GM19023 (cell line): Measurements from ENCODE around the gene TBC1D22A.

ENCODE experiments used
- ATAC-seq: cut with Tn5 transposase; IDR thresholded peaks from one replicate; pipeline ENCODE4 v1.9.1; 2021; ENCODE audit warnings: mild to moderate bottlenecking, moderate library complexity; ENCODE audit not compliant: unreplicated experiment

Gene TBC1D22A

DNA sequence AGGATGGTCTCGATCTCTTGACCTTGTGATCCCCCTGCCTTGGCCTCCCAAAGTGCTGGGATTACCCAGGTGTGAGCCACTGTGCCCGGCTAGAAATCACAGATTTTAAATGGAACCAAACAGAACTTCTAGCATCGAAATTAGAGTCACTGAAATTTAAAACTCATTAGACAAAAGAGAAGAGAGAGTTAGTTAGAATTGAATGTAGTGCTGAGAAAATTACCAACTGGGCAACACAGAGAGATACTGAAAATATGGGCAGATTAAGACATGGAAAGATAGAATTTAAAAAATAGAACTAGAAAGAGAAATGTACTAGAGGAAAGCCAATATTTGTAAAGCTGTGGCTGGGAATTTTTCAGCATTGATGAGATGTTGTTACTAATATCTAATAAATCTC, 217.9 kb downstream of the TBC1D22A start:
- ATAC-seq = no peak

DNA sequence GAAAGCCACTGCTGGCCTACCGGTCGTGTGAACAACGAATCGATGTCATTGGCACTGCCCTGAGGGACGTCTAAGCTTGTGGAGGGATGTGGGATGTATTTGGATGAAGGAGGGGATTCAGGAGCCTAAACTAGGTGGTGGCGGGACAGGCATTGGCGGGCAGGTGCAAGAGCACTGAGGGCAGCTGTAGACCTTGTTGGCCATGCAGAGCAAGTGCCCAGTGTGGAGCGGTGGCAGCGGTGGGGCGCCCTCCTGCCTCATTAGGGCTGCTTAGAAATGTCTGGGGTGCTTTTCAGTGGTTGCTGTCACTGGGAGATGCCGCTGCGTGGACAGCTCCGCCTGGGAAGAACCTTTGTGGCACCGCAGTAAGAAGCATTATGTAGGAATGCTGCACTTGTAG, 220.2 kb downstream of the TBC1D22A start:
- ATAC-seq = no peak

DNA sequence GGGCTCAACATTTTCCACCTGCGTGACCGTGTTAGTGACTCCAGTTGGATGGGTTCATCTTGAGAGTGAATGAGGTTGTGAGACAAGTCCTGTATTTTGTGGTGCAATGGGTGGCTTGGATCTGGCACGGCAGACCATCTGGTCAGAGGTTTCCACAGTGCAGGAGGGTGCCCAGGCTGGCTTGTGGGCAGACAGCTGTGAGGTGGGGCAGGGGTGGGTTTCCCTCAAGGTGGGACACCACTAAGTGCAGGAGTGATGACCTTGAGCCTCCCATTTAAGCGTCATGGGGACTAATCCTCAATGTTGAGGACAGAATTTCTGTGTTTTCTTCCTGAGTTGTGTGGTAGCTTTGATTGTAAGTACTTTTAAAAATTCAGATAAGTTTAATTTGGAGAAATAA, 220.6 kb downstream of the TBC1D22A start:
- ATAC-seq = no peak

DNA sequence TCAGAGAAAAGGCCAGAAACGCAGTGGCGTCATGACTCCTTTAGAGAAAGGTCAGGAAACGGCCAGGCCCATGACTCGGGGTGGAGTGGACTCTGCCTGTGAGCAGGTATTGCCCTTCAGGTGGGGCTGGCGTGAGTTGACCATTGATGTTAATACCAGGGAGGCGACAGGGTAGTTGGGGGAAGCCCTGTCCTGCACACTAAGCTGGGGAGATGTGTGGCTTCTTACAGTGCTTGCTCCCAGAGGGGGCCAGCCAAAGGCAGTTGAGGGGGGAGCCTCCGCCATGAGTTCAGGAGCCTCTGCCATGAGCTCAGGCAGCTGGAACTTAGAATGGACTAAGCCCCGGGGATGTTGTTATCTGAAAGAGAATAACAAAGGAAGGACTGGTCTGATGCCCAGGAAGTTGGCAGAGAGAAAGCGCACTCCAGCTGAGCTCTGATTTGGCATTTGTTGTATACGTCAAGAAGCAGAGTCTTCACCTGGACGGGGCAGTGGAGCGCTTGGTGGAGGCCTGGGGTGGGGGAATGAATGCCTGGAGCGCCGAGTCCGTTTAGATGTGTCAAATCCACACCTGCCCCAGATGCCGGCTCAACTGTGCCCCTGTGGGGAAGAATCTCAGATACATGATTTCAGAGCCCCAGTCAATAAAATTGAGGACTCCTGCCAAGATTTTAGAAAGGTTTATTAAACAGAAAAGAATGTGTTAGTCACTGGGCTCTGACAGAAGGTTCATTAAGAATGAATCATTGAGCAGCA, 222.5 kb downstream of the TBC1D22A start:
- no peak for ATAC-seq

DNA sequence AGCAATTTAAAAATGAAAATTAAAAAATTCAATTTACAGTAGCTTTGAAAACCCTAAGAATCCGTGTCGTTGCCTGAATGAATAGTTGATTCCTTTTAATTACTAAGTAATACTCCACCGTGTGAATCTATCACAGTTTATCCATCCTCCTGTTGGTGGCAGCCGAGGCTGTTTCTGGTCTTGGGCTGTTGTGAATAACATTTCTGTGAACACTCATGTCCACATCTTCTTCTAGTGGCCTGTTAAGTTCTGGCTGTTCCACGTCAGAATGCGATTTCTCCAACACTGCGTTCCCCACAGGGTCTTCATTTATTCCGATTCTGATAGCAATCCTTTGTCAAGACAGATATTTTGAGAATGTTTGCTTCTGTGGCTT, 223.0 kb downstream of the TBC1D22A start:
- no peak for ATAC-seq

DNA sequence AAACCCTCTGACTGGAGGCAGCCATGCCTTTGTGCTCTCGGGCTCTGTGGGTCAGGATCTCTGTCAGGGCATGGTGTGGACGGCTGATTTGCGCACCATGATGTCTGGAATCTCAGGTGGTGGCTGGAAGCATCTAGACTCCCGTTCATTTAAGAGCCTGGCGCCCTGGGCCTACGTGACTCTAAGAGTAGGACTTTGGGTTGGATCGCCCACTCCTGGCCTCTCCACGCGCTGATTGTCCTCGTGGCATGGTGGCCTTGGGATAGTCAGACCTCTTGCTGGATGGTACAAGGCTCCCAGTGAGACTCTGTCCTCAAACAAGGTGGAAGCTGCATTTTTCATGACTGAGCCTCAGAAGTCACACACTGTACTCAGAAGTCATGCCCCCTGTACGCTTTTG, 224.3 kb downstream of the TBC1D22A start:
- no peak for ATAC-seq

DNA sequence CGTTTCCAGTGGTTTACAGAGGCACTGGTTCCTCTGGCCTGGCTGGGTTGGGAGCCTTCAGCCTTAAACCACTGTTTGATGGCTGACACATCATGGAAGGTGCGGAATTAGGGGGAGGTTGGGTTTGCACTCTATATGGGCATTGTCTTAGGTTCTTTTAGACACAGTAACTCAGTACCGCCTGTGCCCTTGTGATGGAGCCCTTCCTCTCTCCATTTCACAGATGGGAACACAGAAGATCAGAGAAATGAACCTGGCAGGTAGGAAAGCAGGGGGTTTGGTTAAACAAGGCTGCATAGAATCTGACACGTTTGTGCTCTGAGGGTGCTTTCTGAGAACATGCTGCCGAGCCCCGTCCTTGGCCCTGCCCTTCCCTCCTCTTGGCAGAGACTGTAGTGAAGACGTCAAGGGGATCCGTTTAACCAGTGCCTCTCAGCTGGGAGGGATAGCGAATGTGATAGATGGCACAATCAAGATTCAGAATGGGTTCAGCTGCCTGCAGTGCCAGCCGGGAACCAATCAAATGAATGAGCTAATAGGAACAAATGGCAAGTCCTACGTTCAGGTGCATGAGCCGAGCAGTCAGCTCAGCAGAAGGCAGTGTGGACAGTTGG, 228.6 kb downstream of the TBC1D22A start:
- no peak for ATAC-seq

DNA sequence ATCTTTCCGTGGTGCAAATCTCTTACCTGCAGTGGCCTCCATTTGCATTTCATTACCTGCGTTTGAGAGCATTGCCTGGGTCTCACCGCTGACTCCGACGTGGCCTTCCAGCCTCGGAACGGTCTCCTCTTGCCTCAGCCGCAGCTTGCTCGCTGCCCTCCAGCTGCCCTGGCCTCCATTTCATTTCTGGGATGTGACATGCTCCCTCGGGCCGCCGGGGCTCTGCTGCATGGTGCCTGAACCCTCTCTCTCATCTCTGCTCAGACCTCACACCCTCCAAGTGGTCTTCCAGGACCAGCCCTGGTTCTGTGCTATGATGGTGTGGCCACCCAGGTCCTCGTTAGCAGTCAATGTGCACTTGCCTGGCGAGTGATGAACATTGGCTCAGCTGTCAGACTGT, 229.2 kb downstream of the TBC1D22A start:
- ATAC-seq = no peak

DNA sequence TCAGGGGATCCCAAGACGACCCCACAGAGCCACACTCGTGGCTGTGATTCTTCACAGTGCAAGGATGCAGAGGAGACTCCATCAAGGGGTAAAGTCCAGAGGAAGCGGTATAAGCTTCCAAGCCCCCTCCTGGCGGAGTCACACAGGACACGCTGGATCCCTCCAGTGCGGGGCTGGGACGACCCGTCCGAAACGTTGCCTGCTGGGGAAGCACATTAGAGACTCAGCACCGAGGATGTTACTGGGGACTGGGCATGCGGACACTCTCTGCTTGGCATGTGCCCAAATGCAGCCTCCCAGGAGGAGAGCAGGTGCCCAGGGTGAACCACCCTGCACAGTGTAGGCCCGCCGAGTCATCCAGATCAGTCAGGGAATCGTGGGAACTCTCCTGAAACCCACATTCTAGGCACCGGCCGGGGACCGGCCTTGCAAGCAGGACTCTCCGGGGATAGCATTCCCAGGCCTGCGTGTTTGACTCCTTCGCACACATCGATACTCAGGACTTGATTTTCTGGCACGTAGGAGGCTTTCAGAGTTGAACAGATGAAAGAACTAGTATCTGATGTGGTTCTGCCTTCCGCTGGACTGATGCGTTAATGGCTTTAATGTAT, 229.8 kb downstream of the TBC1D22A start:
- ATAC-seq = no peak

DNA sequence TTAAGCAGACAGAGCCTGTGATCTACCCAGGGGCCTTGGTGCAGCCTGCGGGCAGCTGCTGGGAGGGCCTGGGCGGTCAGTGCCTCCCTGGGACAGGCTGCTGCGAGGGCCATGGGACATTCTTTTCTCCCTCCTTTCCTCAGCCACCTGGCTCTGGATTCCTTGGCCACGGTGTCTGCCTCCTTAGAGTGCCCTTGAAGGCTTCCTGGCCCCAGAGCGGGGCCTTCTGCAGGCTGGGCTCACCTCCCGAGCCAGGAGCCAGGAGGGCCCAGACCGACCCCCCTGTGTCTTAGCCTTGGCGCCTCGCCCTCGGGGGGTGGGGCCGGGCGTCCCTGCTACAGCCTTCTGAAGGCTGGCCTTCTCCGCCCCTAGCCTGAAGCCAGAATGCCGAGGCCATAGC, 231.2 kb downstream of the TBC1D22A start:
- ATAC-seq = no peak

DNA sequence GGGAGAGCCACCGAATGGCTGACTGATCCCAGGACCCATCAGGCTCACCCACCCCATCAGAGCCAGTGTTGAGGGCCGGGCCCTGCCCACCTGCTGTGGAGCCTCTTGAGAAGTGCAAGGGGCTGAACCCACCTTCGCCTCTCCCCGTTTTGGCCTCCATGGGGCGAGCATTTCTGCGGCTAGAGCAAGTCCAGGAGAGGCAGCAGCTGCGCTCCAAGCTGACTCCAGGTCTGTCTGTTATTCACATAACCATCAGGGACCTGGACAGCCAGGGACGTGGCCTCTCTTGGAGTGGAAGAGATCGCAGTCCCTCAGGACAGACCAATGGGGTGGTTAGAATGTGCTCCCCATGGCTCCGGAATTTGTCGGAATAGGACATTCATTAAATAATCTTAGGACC, 231.8 kb downstream of the TBC1D22A start:
- no peak for ATAC-seq

DNA sequence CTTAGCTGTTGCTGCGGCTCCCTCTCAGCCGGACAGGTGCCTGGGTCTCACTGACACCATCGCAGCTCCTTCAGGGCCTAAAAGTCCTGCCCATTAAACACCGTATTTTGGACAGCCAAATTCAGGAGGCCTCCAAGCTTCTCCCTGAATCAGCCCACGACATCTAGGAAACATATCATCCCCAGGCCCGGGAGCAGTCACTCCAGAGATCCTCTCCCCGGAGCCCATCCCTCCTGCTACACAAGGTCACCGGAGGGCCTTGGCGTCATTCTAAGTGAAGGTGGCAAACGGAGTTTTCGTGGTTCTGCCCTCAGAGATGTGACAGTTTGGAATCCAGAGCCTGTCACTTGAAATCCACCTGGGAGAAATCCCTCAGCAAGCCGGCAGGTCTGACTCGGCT, 232.5 kb downstream of the TBC1D22A start:
- ATAC-seq = no peak

DNA sequence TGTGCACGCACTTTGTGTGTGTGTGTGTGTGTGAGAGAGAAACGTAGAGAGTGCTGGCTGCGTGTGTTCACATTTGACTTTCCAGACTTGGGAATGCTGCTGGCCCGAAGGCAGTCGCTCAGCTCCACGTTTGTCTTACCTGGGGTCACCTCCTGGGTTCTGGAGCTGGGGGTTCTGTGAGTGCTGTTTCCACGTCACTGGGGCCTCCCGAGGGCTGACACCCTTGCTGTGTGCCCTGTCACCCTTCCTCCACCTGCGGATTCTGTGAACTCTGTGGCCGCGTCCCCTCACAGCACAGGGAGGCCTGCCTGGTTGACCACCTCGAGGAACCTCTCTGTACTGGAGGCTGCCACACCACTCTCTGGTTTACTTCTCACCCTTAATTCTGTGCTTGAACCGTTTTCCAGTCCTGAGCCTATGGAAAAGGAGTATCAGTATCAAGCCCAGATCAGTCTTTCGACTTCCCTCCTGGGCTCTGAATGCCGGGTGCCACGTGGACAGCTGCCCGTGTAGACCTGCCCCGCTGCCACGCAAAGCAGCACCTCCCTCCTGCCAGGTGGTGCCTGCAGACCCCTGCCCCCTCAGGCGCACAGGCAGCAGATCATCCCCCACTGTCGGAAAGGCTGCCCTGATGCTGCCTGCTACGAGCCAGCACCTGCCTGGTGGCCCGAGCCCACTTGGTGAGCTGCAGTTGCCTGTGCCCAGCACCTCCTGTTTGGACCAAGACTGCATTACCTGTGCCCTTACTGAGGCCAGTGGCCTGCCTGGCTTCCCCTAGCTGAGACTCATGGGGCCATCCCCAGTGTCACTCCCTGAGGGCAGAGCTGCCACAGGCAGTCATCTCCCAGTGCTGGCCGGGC, 233.3 kb downstream of the TBC1D22A start:
- no peak for ATAC-seq

DNA sequence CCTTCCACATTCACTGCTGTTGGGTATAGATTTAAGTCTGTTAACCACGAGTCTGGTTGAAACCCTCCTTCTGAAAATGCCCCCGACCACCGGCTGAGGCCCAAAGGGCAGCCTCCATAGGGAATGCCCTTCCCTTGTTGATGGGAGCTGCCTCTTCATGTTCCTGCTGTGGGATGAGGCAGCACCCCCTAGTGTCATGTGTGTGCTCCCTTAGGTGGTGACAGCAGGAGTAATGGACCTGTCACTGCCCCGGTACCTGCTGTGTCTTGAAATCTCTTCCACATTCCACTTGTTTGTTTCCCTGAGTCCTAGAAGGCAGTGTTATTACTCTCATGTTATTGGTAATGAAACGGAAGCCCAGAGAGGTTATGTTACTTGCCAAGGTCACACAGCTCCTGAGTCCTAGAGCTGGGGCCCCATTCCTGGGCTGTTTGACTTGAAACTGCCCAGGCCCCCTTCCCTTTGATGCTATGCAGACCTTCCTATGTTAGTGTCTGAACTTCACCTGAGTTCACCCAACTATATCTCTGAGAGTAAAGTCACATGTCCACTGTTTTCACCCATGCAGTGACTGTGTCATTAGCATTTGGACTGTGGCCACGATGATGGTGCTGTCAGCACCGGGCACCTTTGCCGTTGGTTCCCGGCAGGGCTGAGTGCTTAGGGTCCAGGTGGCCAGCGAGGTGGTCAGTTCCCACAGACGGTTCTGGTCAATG, 234.3 kb downstream of the TBC1D22A start:
- ATAC-seq = no peak

DNA sequence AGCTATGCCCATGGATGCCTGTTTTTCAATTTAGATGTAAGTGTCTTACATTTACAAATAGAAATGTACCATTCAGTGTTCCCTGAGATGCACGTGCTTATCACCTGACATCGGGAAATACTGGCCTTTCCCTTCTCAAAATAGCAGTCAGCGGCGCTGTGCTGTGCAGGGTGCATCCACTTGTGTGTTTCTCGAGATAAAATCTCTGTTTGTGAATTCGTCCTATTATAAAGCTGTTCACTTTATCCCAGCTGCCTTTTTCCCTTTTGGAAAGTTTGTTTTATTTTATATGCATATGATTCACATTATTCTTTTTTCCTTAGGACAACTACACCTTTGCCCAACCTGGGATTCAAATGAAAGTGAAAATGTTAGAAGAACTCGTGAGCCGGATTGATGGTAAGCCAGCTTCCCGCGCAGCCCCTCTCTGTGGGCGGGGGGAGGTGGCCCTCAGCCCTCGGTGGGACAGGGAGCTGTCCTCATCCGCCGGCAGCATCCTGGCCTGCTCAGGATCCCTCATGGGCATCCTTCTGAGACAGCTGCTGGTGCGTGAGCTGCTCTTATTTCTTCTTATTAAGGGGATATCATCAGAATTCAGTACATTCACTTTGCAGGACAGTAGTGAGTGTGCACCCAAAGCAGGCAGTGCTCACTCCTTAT, 235.0 kb downstream of the TBC1D22A start:
- no peak for ATAC-seq

DNA sequence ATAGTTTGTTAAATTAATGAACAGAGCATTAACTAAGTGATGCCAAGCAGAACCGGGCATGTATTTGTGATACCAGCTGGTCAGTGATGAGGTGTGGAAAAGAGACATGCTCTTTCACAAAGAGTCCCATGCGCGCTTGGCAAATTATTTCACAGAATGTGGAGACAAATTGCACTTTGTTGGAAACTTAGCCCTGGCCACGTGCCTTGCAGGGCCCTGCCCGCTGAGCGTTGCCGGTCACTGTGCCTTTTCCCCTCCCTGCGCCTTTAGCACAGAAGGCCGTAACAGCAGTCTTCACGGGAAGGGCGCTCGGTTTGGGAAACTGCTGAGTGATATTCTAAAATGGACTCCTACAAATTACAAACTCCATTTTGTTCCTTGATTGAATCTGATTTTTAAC, 235.9 kb downstream of the TBC1D22A start:
- no peak for ATAC-seq

DNA sequence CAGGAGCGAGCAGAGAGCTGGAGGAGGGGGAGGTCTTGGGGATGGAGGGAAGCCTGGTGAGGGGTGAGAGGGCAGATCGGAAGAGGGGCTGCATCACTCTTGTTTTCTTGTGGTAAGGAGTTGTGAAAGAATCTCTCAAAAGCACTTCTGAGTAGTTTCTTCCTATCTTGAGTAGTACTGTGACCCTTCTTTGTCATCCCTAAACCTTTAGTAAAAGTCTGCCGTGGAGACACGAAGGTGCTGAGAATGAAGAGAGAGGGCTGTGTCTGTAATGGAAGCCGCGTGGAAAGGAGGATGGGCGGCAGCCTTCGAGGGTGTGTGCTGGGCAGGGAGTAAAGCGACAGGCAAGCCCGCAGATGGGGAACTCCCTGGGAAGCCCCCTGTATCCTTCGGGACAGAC, 237.8 kb downstream of the TBC1D22A start:
- no peak for ATAC-seq

DNA sequence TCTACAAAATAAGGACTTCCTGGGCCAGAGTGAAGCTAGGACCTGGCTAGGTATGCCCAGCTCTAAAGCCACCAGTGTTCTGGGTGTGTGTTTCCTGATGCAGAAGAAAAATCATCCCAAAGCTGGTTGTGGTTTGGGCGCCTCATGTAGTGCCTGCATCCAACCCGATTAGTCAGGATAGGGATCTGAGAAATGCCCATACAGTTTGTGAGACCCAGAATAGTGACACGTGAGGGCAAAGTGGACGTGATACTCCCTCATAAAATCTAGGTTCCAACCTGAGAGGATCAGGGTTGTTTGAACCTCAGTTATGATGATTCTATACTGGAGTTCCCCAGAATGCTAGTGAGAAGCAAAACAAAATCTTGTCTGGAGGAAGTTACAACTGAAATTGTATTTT, 238.4 kb downstream of the TBC1D22A start:
- ATAC-seq = no peak

DNA sequence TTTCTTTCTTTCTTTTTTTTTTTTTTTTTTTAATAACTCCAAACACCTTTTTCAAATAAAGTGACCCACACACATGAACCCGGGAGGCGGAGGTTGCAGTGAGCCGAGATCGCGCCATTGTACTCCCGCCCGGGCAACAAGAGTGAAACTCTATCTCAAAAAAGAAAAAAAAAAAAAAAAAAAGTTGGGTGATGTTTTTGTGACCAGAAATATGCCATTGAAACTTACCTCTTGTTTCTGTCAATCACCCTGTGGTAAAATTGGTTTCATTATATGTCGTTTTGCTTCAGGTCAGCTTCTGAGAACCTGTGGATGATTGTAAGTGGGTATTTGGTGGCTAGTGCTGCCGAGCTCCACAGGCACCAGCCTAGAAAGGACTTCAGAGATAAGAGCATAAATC, 238.8 kb downstream of the TBC1D22A start:
- no peak for ATAC-seq

DNA sequence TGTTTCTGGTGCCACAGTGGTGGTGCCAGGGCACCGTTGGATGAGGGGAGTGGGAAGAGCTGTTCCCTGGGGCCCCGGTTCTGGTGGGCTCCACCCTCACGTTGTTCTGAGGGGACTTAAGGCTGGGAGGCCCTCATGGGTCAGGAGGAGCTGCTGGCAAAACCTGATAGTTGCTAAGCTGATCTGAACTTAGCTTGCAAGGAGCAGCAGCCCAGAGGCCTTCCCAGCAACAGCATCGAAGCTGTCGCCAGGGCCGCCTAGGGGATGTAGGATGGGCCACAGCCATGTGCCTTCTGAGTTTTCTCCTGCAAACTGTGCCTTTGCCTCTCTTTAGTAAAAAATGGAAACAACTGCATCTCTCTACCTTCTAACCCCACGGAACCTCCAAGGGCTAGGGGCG, 240.2 kb downstream of the TBC1D22A start:
- ATAC-seq = no peak
